Suppressor macrophage treated with lipopolysaccharide for 1 hour (primary cell): ENCODE results near the gene DRAP1.

Experiments used
- DNase-seq, 3 donors: peaks; one replicate each; pipeline ENCODE4 v3.0.0-alpha.2; 2020 to 2022

Gene DRAP1

DNA sequence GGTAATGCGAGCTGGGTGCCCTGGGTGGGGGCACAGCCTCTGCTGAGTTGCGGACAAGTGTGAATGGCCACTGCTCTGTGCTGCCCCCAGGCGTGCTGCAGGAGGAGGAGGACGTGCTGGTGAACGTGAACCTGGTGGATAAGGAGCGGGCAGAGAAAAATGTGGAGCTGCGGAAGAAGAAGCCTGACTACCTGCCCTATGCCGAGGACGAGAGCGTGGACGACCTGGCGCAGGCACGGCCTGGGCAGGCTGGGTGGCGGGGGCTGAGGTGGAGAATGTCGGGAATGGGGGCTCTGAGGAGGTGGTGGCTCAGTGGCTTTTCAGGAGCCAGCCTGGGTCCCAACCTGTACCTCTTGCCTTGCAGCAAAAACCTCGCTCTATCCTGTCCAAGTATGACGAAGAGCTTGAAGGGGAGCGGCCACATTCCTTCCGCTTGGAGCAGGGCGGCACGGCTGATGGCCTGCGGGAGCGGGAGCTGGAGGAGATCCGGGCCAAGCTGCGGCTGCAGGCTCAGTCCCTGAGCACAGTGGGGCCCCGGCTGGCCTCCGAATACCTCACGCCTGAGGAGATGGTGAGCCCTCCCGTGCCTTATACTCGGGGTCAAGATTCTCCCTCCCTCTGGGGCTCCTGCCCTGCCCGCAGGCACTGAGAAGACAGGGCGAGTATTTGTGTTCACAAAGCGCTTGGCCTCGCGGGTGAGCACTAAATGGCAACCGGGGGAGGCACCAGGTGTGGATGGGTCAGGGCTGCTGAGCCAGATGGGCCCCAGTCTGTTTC, 46.9 kb downstream of the DRAP1 start:
- no peak for DNase-seq

DNA sequence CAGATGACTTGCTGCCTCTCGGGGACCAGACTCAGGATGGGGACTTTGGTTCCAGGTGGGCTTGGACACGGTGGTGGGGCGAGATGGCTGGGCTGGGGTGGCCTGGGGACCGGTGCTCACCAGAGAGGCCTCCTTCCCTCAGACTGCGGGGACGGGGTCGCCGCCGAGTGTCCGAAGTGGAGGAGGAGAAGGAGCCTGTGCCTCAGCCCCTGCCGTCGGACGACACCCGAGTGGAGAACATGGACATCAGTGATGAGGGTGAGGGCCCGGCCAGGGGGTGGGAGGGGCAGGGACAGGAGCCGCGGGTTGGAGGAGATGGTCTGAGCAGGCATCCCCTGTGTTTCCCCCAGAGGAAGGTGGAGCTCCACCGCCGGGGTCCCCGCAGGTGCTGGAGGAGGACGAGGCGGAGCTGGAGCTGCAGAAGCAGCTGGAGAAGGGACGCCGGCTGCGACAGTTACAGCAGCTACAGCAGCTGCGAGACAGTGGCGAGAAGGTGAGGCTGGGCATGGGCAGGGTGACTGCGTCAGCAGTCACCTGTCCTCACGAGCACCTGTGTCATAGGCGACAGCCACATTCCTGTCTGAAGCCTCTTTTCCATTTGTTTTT, 48.2 kb downstream of the DRAP1 start:
- no peak for DNase-seq

DNA sequence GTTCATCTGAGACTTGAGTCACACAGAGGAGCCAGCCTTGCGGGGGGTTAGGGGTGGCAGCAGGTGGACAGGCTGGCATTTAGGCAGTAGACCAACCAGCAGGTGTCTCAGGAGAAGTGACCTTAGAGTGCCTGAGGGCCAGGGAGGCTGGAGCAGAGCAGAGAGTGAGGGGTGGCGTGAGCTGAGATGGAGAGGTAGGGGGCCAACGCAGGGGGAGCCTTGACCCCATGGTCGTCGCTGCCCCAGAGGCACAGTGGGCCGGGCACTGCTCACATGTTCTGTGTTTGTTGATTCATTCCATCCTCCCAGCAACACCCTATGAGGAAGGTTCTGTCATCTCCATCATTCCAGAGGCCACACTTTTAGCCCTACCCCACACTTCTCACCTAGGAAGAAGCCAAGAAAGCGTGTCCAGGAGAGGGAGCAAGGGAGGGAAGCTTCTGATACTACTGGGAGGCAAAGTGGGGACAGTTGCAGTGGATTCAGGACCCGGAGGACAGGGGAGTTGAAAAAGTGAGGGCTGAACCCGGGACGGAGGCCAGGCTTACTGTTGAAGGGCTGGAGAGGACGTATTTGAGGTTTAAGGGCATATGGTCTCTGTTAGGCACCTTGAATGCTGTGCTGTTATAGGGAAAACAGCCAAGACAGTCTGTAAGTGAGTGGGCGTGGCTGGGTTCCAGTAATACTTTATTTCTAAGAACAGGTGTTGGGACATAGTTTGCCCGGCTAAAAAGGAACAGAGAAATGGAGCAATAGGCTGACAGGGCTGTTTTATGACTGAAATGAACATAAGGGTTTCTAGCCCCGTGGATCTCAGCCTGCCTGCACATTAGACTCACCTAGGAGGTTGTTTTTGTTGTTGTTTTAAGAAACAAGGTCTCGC, 49.6 kb downstream of the DRAP1 start:
- DNase-seq = no peak
